Raji (cell line): ENCODE measurements around the gene SLC26A2.

Source experiments
- POLR2A ChIP-seq: IDR thresholded peaks from 2 replicates; pipeline ENCODE4 v1.6.1; 2011; ENCODE audit warnings: low read depth, low read length, control low read depth; ENCODE audit not compliant: insufficient read depth

Gene SLC26A2

GRCh38 chr5:149948993-149949392 lies 11.6 kb upstream of the SLC26A2 start:
- no peak for TF ChIP-seq POLR2A

GRCh38 chr5:149951138-149951749 lies 9.3 kb upstream of the SLC26A2 start:
- no peak for TF ChIP-seq POLR2A

GRCh38 chr5:149953436-149954121 lies 7.0 kb upstream of the SLC26A2 start:
- TF ChIP-seq POLR2A: no peak

- TF ChIP-seq POLR2A: no peak
Measured at GRCh38 chr5:149954798-149955197, 5.8 kb upstream of the SLC26A2 start.

- TF ChIP-seq POLR2A: no peak
Measured at GRCh38 chr5:149956685-149957084, 3.9 kb upstream of the SLC26A2 start.

GRCh38 chr5:149957855-149958254 lies 2.7 kb upstream of the SLC26A2 start:
- TF ChIP-seq POLR2A: no peak

GRCh38 chr5:149959406-149960236 lies 937 bp upstream of the SLC26A2 start:
- no peak for TF ChIP-seq POLR2A

GRCh38 chr5:149961186-149961685 lies 678 bp downstream of the SLC26A2 start:
- TF ChIP-seq POLR2A: no peak

GRCh38 chr5:149961957-149962409 lies 1.4 kb downstream of the SLC26A2 start:
- no peak for TF ChIP-seq POLR2A

GRCh38 chr5:149962601-149963300 lies 2.2 kb downstream of the SLC26A2 start:
- no peak for TF ChIP-seq POLR2A

GRCh38 chr5:149963729-149964128 lies 3.2 kb downstream of the SLC26A2 start:
- TF ChIP-seq POLR2A: no peak

GRCh38 chr5:149966946-149967345 lies 6.4 kb downstream of the SLC26A2 start:
- TF ChIP-seq POLR2A: no peak

- TF ChIP-seq POLR2A: no peak
Measured at GRCh38 chr5:149969181-149969930, 8.8 kb downstream of the SLC26A2 start.

- TF ChIP-seq POLR2A: no peak
Measured at GRCh38 chr5:149975409-149975808, 14.9 kb downstream of the SLC26A2 start.
